Measurements from ENCODE around the gene PAX2. TPM values are rescaled to one million over a fixed set of nuclear protein-coding genes. Genes with fewer than 3 reads are reported as not detected.

Gene PAX2
- total and polyA plus RNA-seq, 2 of the 13 experiments (the other 11 are each of a cell fraction or from before 2014, with no cell fraction given), result not detected

GRCh38 chr10:100867261-100867963 lies 122.0 kb downstream of the PAX2 start:
- H3K4me2 ChIP-seq (ENCODE audit: low read depth, low read length), result no peak overlapping the region
- peaks cover 25% of the 10 kb centered on the region for H3K4me1 ChIP-seq (ENCODE audit: insufficient read depth, low read length)
- CTCF ChIA-PET (ENCODE audit: low intra/inter-chr PET ratio, low total read pairs), result no interaction called here
- FAIRE-seq, result no peak
- no peak for DNase-seq (ENCODE audit: low spot score)
- H3K27ac ChIP-seq (ENCODE audit: extremely low read length, insufficient read depth, low read length), result no peak overlapping the region
- H3K9ac ChIP-seq (ENCODE audit: insufficient read depth, low read depth, low read length), result no peak overlapping the region
- in situ Hi-C loops (cut with HindIII; ENCODE audit: extremely low pct_ligation_motif_present, low pct_unique_long_range_greater_than_20kb), result no loop called here
- no peaks in the 10 kb centered on the region for H3K79me2 ChIP-seq (ENCODE audit: insufficient read depth, low read length)
- no peak for ATAC-seq
- no peaks in the 10 kb centered on the region for H3K9me3 ChIP-seq (ENCODE audit: low read length)
- H2AFZ ChIP-seq (ENCODE audit: low read length), result no peak overlapping the region
- POLR2A ChIA-PET, result no interaction called here
- H4K20me1 ChIP-seq (ENCODE audit: insufficient read depth, low read length), result no peaks in the 10 kb centered on the region
- H3K27me3 ChIP-seq (ENCODE audit: control insufficient read depth in 1 of 2, insufficient read depth in 2 of 2, low read length in 2 of 2), result peaks cover 5 to 53% of the 10 kb centered on the region in 2 experiments; a peak in 3 of 5 replicates
- H3K36me3 ChIP-seq (replicated peaks in 1 of 2; ENCODE audit: control insufficient read depth in 1 of 2, insufficient read depth in 2 of 2, low read length in 2 of 2), result no peaks in the 10 kb centered on the region
- H3K4me3 ChIP-seq (replicated peaks in 1 of 3; ENCODE audit: insufficient read depth in 1 of 3, low read depth in 2 of 3, low read length in 3 of 3), result no peak overlapping the region
- BruUV-seq (replicated peaks), result no TSS peak
- intact Hi-C loops (cut with micrococcal nuclease; ENCODE audit: unreplicated experiment), result no loop called here
- TF ChIP-seq ZNF770 (CRISPR knock-in tag; IDR thresholded peaks at IDR 0.05) (peak; percentile 27; the same call in 1 of the 2 replicates), MYPOP (CRISPR knock-in tag; IDR thresholded peaks at IDR 0.05) (no peak)
- 28% methylated on average over 8 of the region's 8 CpGs for WGBS (ENCODE audit: low lambda C conversion rate)

- no peak for ATAC-seq
- TF ChIP-seq ZNF746 (CRISPR knock-in tag; IDR thresholded peaks at IDR 0.05), result no peak
- no peak for TF ChIP-seq ZNF343 (CRISPR knock-in tag; IDR thresholded peaks at IDR 0.05)
- TF ChIP-seq MXD4 (CRISPR knock-in tag; IDR thresholded peaks at IDR 0.05), result no peak
- TF ChIP-seq ZNF660 (CRISPR knock-in tag; IDR thresholded peaks at IDR 0.05; ENCODE audit: borderline replicate concordance, low read depth), result no peak
- no peak for TF ChIP-seq NCOA5 (CRISPR knock-in tag; IDR thresholded peaks at IDR 0.05)
- Histone ChIP-seq H3K27me3 (ENCODE audit: control insufficient read depth in 1 of 2, insufficient read depth in 2 of 2, low read length in 2 of 2) (peaks cover 5 to 47% of the 10 kb centered on the region in 2 experiments; a peak in 3 of 5 replicates), H3K9me3 (ENCODE audit: low read length) (no peaks in the 10 kb centered on the region), H3K9ac (ENCODE audit: insufficient read depth, low read depth, low read length) (no peak overlapping the region), H3K4me1 (ENCODE audit: insufficient read depth, low read length) (peaks cover 35% of the 10 kb centered on the region), H3K27ac (ENCODE audit: extremely low read length, insufficient read depth, low read length) (no peak overlapping the region), H3K4me3 (replicated peaks in 1 of 3; ENCODE audit: insufficient read depth in 1 of 3, low read depth in 2 of 3, low read length in 3 of 3) (no peak overlapping the region), H3K4me2 (ENCODE audit: low read depth, low read length) (no peak overlapping the region), H4K20me1 (ENCODE audit: insufficient read depth, low read length) (no peaks in the 10 kb centered on the region), H2AFZ (ENCODE audit: low read length) (no peak overlapping the region), H3K79me2 (ENCODE audit: insufficient read depth, low read length) (no peaks in the 10 kb centered on the region), H3K36me3 (replicated peaks in 1 of 2; ENCODE audit: control insufficient read depth in 1 of 2, insufficient read depth in 2 of 2, low read length in 2 of 2) (no peaks in the 10 kb centered on the region)
- intact Hi-C loops (cut with micrococcal nuclease; ENCODE audit: unreplicated experiment) (no loop called here), in situ Hi-C loops (cut with HindIII; ENCODE audit: extremely low pct_ligation_motif_present, low pct_unique_long_range_greater_than_20kb) (no loop called here)
- DNase-seq (ENCODE audit: low spot score), result no peak
- no TSS peak for BruUV-seq (replicated peaks)
- ChIA-PET CTCF (ENCODE audit: low intra/inter-chr PET ratio, low total read pairs) (no interaction called here), POLR2A (no interaction called here)
- no peak for FAIRE-seq
- no CpG with 5 or more reads among the region's 3 CpGs for WGBS (ENCODE audit: low lambda C conversion rate)
Measured at GRCh38 chr10:100868382-100868781, 123.0 kb downstream of the PAX2 start.

Data from HepG2 (cell line).